Inflammatory macrophage (primary cell): ENCODE results near the gene CLDN17.

Experiments
- DNase-seq, 2 donors: peaks; one replicate each; pipeline ENCODE4 v3.0.0-alpha.2; 2020 to 2022

Gene CLDN17

DNA sequence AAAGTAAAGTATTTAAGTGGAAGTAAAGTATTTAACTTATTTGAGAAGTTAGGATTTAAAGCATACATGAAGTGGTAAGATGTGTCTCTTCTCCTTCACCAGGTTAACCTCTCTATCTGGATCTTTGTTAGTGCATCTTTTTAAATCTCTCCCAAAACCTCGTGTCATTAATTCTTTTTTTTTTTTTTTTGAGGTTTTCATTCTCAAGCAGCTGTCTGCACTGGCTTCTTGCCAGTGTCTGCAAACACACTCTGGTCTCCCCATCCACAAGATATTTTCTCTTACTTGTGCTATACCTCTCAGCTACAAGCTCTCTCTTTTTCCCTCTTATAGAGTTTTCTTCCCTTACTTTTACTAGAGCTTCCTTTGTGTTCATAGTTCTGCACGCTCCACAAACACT lies 49.0 kb downstream of the CLDN17 start:
- DNase-seq: no peak

DNA sequence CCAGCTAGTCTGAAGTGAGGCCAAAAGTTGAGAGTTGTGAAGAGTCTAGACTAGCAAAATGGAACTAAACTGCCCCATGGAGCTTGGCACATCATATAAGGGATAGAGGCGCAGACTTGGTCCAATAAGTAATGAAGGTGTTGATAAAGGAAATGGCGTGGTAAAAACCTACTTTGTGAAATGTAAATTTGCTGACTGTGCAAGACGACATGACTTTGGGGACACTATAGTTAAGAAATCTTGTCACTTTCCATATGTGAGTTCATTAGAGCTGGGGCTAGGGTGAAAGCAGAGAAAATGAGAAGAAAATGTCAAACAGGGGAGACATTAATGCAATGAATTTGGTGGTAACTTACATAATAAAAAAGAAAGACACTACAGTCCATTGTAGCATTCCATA lies 50.1 kb downstream of the CLDN17 start:
- no peak for DNase-seq
